ENCODE results near the gene LYZL4. TPM values are rescaled to one million over a fixed set of nuclear protein-coding genes. Genes with fewer than 3 reads are reported as not detected.

Gene LYZL4
- total and polyA plus RNA-seq, 2 of the 13 experiments (the other 11 are each of a cell fraction or from before 2014, with no cell fraction given), result not detected

- Histone ChIP-seq H2AFZ (ENCODE audit: low read length) (no peak overlapping the region), H3K9me3 (ENCODE audit: low read length) (no peaks in the 10 kb centered on the region), H3K79me2 (ENCODE audit: insufficient read depth, low read length) (no peaks in the 10 kb centered on the region), H3K4me1 (ENCODE audit: insufficient read depth, low read length) (no peaks in the 10 kb centered on the region), H3K27ac (ENCODE audit: extremely low read length, insufficient read depth, low read length) (no peak overlapping the region), H4K20me1 (ENCODE audit: insufficient read depth, low read length) (no peaks in the 10 kb centered on the region), H3K27me3 (ENCODE audit: control insufficient read depth in 1 of 2, insufficient read depth in 2 of 2, low read length in 2 of 2) (no peaks in the 10 kb centered on the region; a peak in 1 of 5 replicates), H3K9ac (ENCODE audit: insufficient read depth, low read depth, low read length) (no peak overlapping the region), H3K36me3 (replicated peaks in 1 of 2; ENCODE audit: control insufficient read depth in 1 of 2, insufficient read depth in 2 of 2, low read length in 2 of 2) (no peaks in the 10 kb centered on the region), H3K4me3 (replicated peaks in 1 of 3; ENCODE audit: insufficient read depth in 1 of 3, low read depth in 2 of 3, low read length in 3 of 3) (no peak overlapping the region), H3K4me2 (ENCODE audit: low read depth, low read length) (no peak overlapping the region)
- no TSS peak for BruUV-seq (replicated peaks)
- ATAC-seq (no peak), DNase-seq (ENCODE audit: low spot score) (no peak), FAIRE-seq (no peak)
- in situ Hi-C loops (cut with HindIII; ENCODE audit: extremely low pct_ligation_motif_present, low pct_unique_long_range_greater_than_20kb), result loop anchor here (5.0 to 25.0 kb wide), 3 partner anchors 104 to 329 kb away; no protein-coding TSS in a partner anchor
- CTCF ChIA-PET (ENCODE audit: low intra/inter-chr PET ratio, low total read pairs), result interaction anchor here (4.3 kb wide), 1 partner anchor 193 kb away, joined by 65 read pairs; no protein-coding TSS in a partner anchor
- intact Hi-C loops (cut with micrococcal nuclease; ENCODE audit: unreplicated experiment), result loop anchor here (5.0 kb wide), 1 partner anchor 96 kb away; no protein-coding TSS in a partner anchor
- TF ChIP-seq THAP11 (CRISPR knock-in tag; IDR thresholded peaks at IDR 0.05) (no peak), MYPOP (CRISPR knock-in tag; IDR thresholded peaks at IDR 0.05) (no peak), ZNF430 (CRISPR knock-in tag; IDR thresholded peaks at IDR 0.05) (no peak), GTF3A (CRISPR knock-in tag; conservative IDR thresholded peaks at IDR 0.05) (no peak), ZBTB40 (IDR thresholded peaks at IDR 0.05) (no peak), ZBTB40 (CRISPR knock-in tag; IDR thresholded peaks at IDR 0.05) (no peak), ZC3H13 (CRISPR knock-in tag; IDR thresholded peaks at IDR 0.05) (no peak), HNRNPUL1 (IDR thresholded peaks at IDR 0.05; ENCODE audit: low read depth, low read length) (no peak), ARNT (IDR thresholded peaks at IDR 0.05) (no peak), PTBP1 (IDR thresholded peaks at IDR 0.05; ENCODE audit: low read depth, low read length, poor library complexity, severe bottlenecking) (no peak), PRDM4 (CRISPR knock-in tag; IDR thresholded peaks at IDR 0.05; ENCODE audit: borderline replicate concordance) (no peak), DNMT1 (CRISPR knock-in tag; IDR thresholded peaks at IDR 0.05) (no peak)
- POLR2A ChIA-PET, result no interaction called here
- 50% methylated on average over 7 of the region's 8 CpGs for WGBS (ENCODE audit: low lambda C conversion rate)
These were observed 30.5 kb upstream of the LYZL4 start for GRCh38 chr3:42440924-42441323.

Data from HepG2 (cell line).